ENCODE measurements around the gene RBM15B. TPM values are rescaled to one million over a fixed set of nuclear protein-coding genes. Genes with fewer than 3 reads are reported as not detected.

Gene RBM15B, protein sequence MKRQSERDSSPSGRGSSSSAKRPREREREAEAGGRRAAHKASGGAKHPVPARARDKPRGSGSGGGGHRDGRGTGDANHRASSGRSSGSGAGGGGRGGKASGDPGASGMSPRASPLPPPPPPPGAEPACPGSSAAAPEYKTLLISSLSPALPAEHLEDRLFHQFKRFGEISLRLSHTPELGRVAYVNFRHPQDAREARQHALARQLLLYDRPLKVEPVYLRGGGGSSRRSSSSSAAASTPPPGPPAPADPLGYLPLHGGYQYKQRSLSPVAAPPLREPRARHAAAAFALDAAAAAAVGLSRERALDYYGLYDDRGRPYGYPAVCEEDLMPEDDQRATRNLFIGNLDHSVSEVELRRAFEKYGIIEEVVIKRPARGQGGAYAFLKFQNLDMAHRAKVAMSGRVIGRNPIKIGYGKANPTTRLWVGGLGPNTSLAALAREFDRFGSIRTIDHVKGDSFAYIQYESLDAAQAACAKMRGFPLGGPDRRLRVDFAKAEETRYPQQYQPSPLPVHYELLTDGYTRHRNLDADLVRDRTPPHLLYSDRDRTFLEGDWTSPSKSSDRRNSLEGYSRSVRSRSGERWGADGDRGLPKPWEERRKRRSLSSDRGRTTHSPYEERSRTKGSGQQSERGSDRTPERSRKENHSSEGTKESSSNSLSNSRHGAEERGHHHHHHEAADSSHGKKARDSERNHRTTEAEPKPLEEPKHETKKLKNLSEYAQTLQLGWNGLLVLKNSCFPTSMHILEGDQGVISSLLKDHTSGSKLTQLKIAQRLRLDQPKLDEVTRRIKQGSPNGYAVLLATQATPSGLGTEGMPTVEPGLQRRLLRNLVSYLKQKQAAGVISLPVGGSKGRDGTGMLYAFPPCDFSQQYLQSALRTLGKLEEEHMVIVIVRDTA
- total RNA-seq (13.3 TPM), polyA plus RNA-seq (ENCODE audit: insufficient read depth in 1 of 8, insufficient read length in 8 of 8, low replicate concordance in 1 of 8) (10 to 100 TPM; 18.0 to 30.6 (median 23.9) TPM)
- long read RNA-seq, donor 1, full-length matches to known transcripts = 26 of 26 reads
- long read RNA-seq, donor 1, partial matches to known transcripts = 0 of 26 reads
- long read RNA-seq, donor 1, other reads (novel, unspliced or antisense) = 0 of 26 reads
- long read RNA-seq, donor 2, full-length matches to known transcripts = 13 of 13 reads
- long read RNA-seq, donor 2, partial matches to known transcripts = 0 of 13 reads
- long read RNA-seq, donor 2, other reads (novel, unspliced or antisense) = 0 of 13 reads
- long read RNA-seq, donor 3, full-length matches to known transcripts = 62 of 62 reads
- long read RNA-seq, donor 3, partial matches to known transcripts = 0 of 62 reads
- long read RNA-seq, donor 3, other reads (novel, unspliced or antisense) = 0 of 62 reads
- long read RNA-seq, donor 4, full-length matches to known transcripts = 61 of 61 reads
- long read RNA-seq, donor 4, partial matches to known transcripts = 0 of 61 reads
- long read RNA-seq, donor 4, other reads (novel, unspliced or antisense) = 0 of 61 reads
- long read RNA-seq, donor 5, full-length matches to known transcripts = 127 of 127 reads
- long read RNA-seq, donor 5, partial matches to known transcripts = 0 of 127 reads
- long read RNA-seq, donor 5, other reads (novel, unspliced or antisense) = 0 of 127 reads
- long read RNA-seq, donor 6, full-length matches to known transcripts = 82 of 82 reads
- long read RNA-seq, donor 6, partial matches to known transcripts = 0 of 82 reads
- long read RNA-seq, donor 6, other reads (novel, unspliced or antisense) = 0 of 82 reads
- long read RNA-seq, donor 7, full-length matches to known transcripts = 83 of 83 reads
- long read RNA-seq, donor 7, partial matches to known transcripts = 0 of 83 reads
- long read RNA-seq, donor 7, other reads (novel, unspliced or antisense) = 0 of 83 reads
- long read RNA-seq, donor 8, full-length matches to known transcripts = 55 of 55 reads
- long read RNA-seq, donor 8, partial matches to known transcripts = 0 of 55 reads
- long read RNA-seq, donor 8, other reads (novel, unspliced or antisense) = 0 of 55 reads
- long read RNA-seq, donor 9, full-length matches to known transcripts = 63 of 63 reads
- long read RNA-seq, donor 9, partial matches to known transcripts = 0 of 63 reads
- long read RNA-seq, donor 9, other reads (novel, unspliced or antisense) = 0 of 63 reads
- long read RNA-seq, donor 10, full-length matches to known transcripts = 88 of 88 reads
- long read RNA-seq, donor 10, partial matches to known transcripts = 0 of 88 reads
- long read RNA-seq, donor 10, other reads (novel, unspliced or antisense) = 0 of 88 reads
- long read RNA-seq, donor 11, full-length matches to known transcripts = 59 of 59 reads
- long read RNA-seq, donor 11, partial matches to known transcripts = 0 of 59 reads
- long read RNA-seq, donor 11, other reads (novel, unspliced or antisense) = 0 of 59 reads

- Histone ChIP-seq H3K27ac (ENCODE audit: low read length) (peak within 1 kb of the TSS; percentile 78), H3K9me3 (replicated peaks; ENCODE audit: control insufficient read depth, low read depth, low read length) (peaks cover 6% of the 10 kb centered on the region), H3K27me3 (ENCODE audit: control insufficient read depth, insufficient read depth, low read length) (no peaks in the 10 kb centered on the region), H3K4me3 (ENCODE audit: low read length) (peak within 1 kb of the TSS; percentile 71), H3K36me3 (ENCODE audit: control insufficient read depth, insufficient read depth, low read length) (peaks cover 78% of the 10 kb centered on the region), H3K4me1 (ENCODE audit: control insufficient read depth, insufficient read depth, low read length) (peaks cover 46% of the 10 kb centered on the region)
- DNase-seq = peak; percentile 99
- WGBS (ENCODE audit: insufficient coverage) = under 1% methylated on average over 83 of the region's 83 CpGs
These were observed at the start of gene RBM15B for GRCh38 chr3:51391075-51391565. Gene RBM15B (plus strand): TSS chr3:51391285. CDS start chr3:51391400, 115 bp downstream.

- Histone ChIP-seq H3K27me3 (ENCODE audit: control insufficient read depth, insufficient read depth, low read length) (no peaks in the 10 kb centered on the region), H3K36me3 (ENCODE audit: control insufficient read depth, insufficient read depth, low read length) (no peaks in the 10 kb centered on the region), H3K4me3 (ENCODE audit: low read length) (no peak overlapping the region), H3K9me3 (replicated peaks; ENCODE audit: control insufficient read depth, low read depth, low read length) (no peaks in the 10 kb centered on the region), H3K4me1 (ENCODE audit: control insufficient read depth, insufficient read depth, low read length) (peaks cover 10% of the 10 kb centered on the region), H3K27ac (ENCODE audit: low read length) (no peak overlapping the region)
- WGBS (ENCODE audit: insufficient coverage) = 79% methylated on average over 4 of the region's 7 CpGs
- no peak for DNase-seq
These were observed 47.0 kb upstream of the RBM15B start for GRCh38 chr3:51343918-51344687.

- H3K4me3 ChIP-seq (ENCODE audit: low read length) = no peak overlapping the region
- no peak for DNase-seq
- no CpG with 5 or more reads among the region's 1 CpG for WGBS (ENCODE audit: insufficient coverage)
These were observed 40.3 kb upstream of the RBM15B start for GRCh38 chr3:51350751-51351150.

DNA sequence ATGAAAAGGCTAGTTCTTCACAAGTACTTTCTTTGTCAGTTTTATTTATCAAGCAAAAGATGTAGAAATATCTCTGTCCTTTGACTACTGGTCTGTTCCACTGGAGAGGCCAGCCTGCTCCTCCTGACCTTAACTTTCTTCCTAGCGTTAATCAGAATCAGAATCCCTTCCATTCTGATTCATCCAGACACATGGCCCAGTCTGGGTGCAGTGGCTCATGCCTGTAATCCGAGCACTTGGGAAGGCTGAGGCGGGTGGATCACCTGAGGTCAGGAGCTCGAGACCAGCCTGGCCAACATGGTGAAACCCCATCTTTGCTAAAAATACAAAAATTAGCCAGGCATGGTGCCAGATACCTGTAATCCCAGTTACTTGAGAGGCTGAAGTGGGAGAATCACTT is 38.0 kb upstream of the RBM15B start:
- H3K9me3 ChIP-seq (replicated peaks; ENCODE audit: control insufficient read depth, low read depth, low read length) = no peaks in the 10 kb centered on the region
- no peak for DNase-seq
- H3K36me3 ChIP-seq (ENCODE audit: control insufficient read depth, insufficient read depth, low read length) = no peaks in the 10 kb centered on the region
- WGBS (ENCODE audit: insufficient coverage) = 61% methylated on average over 3 of the region's 4 CpGs
- H3K4me1 ChIP-seq (ENCODE audit: control insufficient read depth, insufficient read depth, low read length) = no peaks in the 10 kb centered on the region
- H3K27ac ChIP-seq (ENCODE audit: low read length) = no peak overlapping the region
- no peaks in the 10 kb centered on the region for H3K27me3 ChIP-seq (ENCODE audit: control insufficient read depth, insufficient read depth, low read length)
- no peak overlapping the region for H3K4me3 ChIP-seq (ENCODE audit: low read length)

More at GRCh38 chr3:51350751-51351150, 40.3 kb upstream of the RBM15B start:
- Histone ChIP-seq H3K9me3 (replicated peaks; ENCODE audit: control insufficient read depth, low read depth, low read length) (no peaks in the 10 kb centered on the region), H3K4me1 (ENCODE audit: control insufficient read depth, insufficient read depth, low read length) (no peaks in the 10 kb centered on the region), H3K27ac (ENCODE audit: low read length) (no peak overlapping the region), H3K36me3 (ENCODE audit: control insufficient read depth, insufficient read depth, low read length) (no peaks in the 10 kb centered on the region), H3K27me3 (ENCODE audit: control insufficient read depth, insufficient read depth, low read length) (no peaks in the 10 kb centered on the region)

DNA sequence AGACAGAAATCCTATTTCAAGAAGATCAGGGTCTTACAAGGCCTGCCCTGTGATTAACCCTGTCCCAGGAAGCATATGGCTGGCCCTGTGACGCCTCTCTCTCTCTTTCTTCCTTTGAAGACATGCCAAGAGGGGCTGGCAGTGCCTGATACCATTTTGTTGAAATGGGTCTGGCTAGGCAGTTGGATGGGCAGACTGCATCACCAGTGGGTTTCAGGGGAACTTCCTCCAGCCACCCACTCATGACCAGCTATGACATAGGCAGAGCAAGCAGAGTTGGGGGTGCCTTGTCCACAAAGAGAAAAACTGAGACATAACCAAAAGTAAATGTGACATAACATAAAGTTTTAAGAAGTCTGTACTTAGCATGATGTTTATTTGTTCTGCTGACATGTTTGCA is 37.4 kb upstream of the RBM15B start:
- no CpG with 5 or more reads among the region's 1 CpG for WGBS (ENCODE audit: insufficient coverage)
- no peak for DNase-seq
- Histone ChIP-seq H3K27me3 (ENCODE audit: control insufficient read depth, insufficient read depth, low read length) (no peaks in the 10 kb centered on the region), H3K36me3 (ENCODE audit: control insufficient read depth, insufficient read depth, low read length) (no peaks in the 10 kb centered on the region), H3K9me3 (replicated peaks; ENCODE audit: control insufficient read depth, low read depth, low read length) (no peaks in the 10 kb centered on the region), H3K4me1 (ENCODE audit: control insufficient read depth, insufficient read depth, low read length) (no peaks in the 10 kb centered on the region), H3K27ac (ENCODE audit: low read length) (no peak overlapping the region), H3K4me3 (ENCODE audit: low read length) (no peak overlapping the region)

GRCh38 chr3:51354172-51354571 is 36.9 kb upstream of the RBM15B start:
- no peaks in the 10 kb centered on the region for H3K36me3 ChIP-seq (ENCODE audit: control insufficient read depth, insufficient read depth, low read length)
- DNase-seq = no peak
- no peaks in the 10 kb centered on the region for H3K27me3 ChIP-seq (ENCODE audit: control insufficient read depth, insufficient read depth, low read length)
- H3K4me1 ChIP-seq (ENCODE audit: control insufficient read depth, insufficient read depth, low read length) = no peaks in the 10 kb centered on the region
- H3K9me3 ChIP-seq (replicated peaks; ENCODE audit: control insufficient read depth, low read depth, low read length) = no peaks in the 10 kb centered on the region
- 90% methylated on average over 2 of the region's 2 CpGs for WGBS (ENCODE audit: insufficient coverage)
- no peak overlapping the region for H3K4me3 ChIP-seq (ENCODE audit: low read length)
- H3K27ac ChIP-seq (ENCODE audit: low read length) = no peak overlapping the region

DNA sequence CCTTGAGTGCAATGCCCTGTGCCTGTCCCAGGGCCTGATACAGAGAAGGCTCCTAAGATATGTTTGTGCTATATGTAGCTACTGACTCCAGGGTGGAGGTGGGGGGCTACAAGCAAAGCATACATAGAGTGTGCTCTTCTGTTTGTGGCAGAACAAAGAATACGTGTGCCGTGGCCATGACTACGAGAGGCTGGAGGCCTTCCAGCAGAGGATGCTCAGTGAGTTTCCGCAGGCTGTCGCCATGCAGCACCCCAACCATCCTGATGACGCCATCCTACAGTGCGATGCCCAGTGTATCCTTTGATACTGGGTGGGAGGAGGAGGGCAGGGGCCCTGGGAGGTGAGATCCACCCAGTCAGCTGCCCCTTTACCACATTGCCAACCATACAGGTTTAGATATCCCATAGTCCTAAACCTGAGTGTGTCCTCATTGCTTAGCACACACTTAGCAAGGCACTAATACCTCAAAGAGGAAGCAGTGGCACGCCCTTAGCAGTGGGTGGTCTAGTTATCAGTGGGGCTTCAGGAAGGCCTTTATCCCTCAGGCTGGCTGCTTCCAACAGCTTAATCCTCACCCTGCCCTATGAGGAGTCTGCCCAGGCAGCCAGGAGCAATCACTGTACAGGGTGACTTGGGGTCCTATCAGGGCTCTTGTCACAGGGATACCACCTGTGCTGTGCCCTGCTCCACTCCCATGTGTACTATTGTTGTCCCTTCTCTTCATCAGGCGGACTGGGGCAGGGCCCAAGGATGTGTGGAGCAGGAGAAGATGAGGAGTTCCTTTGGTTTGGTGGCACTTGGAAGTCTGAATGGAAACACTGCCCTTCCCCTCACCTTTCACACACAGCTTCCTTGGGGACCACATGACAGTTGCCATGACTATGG is 36.1 kb upstream of the RBM15B start:
- no peak for DNase-seq
- H3K27ac ChIP-seq (ENCODE audit: low read length) = no peak overlapping the region
- 60% methylated on average over 2 of the region's 9 CpGs for WGBS (ENCODE audit: insufficient coverage)

More for the DNA sequence above, 36.1 kb upstream of the RBM15B start:
- H3K4me1 ChIP-seq (ENCODE audit: control insufficient read depth, insufficient read depth, low read length) = no peaks in the 10 kb centered on the region
- no peak overlapping the region for H3K4me3 ChIP-seq (ENCODE audit: low read length)
- no peaks in the 10 kb centered on the region for H3K27me3 ChIP-seq (ENCODE audit: control insufficient read depth, insufficient read depth, low read length)
- H3K36me3 ChIP-seq (ENCODE audit: control insufficient read depth, insufficient read depth, low read length) = no peaks in the 10 kb centered on the region
- H3K9me3 ChIP-seq (replicated peaks; ENCODE audit: control insufficient read depth, low read depth, low read length) = no peaks in the 10 kb centered on the region

Data from muscle of leg (tissue), 16 donors.